HS-27A (cell line): ENCODE results near the gene CMPK2.
"Not testable (repeated sequence)": the region's sequence is repeated elsewhere in the genome, so short reads cannot be mapped to it uniquely, and the experiment has no call there.

Experiments
- DNase-seq: peaks from one replicate; pipeline ENCODE4 v3.0.0-alpha.2; 2012; ENCODE audit warnings: low read depth, missing footprints

The CMPK2 gene

DNA sequence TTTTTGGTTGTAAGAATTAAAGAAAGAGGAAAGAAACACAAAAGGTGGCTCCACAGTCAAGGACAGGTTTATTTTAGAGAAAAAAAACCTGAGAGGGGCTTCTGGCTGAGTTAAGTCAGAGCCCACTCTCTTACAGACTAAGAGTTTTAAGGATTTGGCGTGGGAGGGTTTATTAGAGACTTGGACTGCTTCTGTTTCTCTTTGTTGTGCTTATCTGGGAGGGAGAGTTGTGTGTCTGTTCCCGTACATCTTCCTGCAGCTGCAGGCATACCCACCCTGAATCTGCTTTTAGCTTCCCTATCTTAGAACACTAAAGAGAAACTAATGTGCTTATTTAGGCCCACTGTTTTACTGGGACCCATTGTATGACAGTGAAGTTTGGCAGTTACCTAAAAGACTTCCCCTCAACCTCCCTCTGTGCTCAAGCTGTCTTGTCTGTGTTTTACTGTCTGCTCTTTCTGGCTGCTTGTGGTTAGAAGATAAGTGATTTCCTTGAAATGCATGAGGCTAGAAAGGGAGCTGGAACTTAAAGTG lies 14.6 kb upstream of the CMPK2 start:
- no peak for DNase-seq

DNA sequence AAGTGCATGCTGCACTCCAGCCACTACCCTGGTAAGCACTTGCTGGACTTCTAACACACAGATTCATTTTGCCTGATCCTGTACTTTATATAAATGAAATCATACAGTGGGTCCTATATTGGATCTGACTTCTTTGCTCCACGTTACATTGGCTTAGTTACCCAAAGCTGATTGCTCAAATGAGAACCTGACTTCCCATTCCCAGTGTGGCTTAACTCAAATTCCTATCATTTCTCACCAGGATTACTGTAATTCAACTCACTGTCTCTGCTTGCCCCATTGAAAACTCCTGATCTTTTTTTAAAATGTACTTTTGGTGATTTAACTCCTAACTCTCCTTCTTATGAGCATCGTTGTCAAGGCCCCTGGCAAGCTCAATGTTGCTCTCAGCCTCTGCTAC lies 13.3 kb upstream of the CMPK2 start:
- DNase-seq, result no peak

GRCh38 chr2:6878549-6878948 lies 12.8 kb upstream of the CMPK2 start:
- DNase-seq, result no peak

GRCh38 chr2:6877402-6878304 lies 11.9 kb upstream of the CMPK2 start, which contains the start of gene RSAD2:
TSS of gene RSAD2 (plus strand) at chr2:6877777. CDS start at chr2:6877801, 24 bp downstream.
- DNase-seq, result no peak

GRCh38 chr2:6876309-6876708 lies 10.6 kb upstream of the CMPK2 start:
- no peak for DNase-seq

DNA sequence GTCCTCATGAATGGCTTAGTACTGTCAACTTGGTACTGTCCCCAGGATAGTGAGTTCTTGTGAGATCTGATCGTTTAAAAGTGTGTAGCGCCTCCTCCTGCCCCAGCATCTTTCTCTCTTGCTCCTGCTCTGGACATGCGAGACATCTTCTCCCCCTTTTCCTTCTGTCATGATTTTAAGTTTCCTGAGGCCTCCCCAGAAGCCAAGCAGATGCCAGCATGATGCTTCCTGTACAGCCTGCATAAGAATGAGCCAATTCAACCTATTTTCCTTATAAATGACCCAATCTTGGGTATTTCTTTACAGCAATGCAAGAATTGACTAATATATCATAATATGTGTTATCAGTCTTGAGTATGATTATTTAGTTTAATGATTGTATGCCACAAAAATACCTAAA lies 8.3 kb upstream of the CMPK2 start:
- DNase-seq, result no peak

GRCh38 chr2:6872394-6872793 lies 6.7 kb upstream of the CMPK2 start:
- no peak for DNase-seq

GRCh38 chr2:6866982-6867381 lies 1.3 kb upstream of the CMPK2 start:
- DNase-seq, result no peak

GRCh38 chr2:6866275-6866671 lies 566 bp upstream of the CMPK2 start:
- DNase-seq, result no peak

DNA sequence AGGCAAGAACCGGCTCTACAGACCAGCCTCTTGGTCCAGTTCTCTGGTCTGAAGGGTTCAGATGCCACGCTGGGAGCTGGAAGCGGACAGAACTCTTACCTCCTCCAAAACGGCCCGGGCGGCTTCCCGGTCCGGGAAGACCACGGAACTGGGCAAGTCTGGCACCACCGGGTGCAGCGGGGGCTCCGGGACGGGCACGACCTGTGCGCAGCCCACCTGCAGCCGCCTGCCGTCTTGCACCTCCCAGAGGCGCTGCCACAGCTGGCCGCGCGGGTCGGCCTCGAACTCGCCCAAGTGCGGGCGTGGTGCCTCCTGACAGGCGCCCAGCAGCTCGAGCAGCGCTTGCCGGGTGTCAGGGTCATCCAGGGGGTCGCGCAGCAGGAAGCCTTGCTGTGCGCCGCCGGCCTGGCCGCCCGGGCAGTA lies 773 bp downstream of the CMPK2 start:
- no peak for DNase-seq

- DNase-seq, result no peak
Measured at GRCh38 chr2:6864231-6864754, 1.4 kb downstream of the CMPK2 start.

DNA sequence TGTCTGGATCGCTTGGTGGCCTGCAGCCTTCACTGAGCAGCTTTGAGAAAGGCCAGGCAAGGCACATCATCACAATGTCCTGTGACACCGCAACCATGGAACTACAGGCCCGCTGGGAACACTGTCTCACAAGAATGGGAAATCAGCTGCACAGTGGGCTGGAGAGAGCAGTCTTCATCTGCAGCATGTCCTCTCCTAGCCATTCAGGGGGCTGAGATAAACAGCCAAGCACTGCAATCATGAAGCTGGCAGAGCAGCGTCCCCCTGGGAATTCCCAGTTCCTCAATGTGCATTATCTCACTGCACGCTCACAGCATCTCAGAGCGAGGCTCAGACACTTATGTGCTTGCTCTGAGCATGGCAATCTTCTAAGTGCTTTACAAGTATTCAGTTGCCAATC lies 1.9 kb downstream of the CMPK2 start:
- DNase-seq, result no peak

GRCh38 chr2:6860296-6860695 lies 5.4 kb downstream of the CMPK2 start:
- no peak for DNase-seq

DNA sequence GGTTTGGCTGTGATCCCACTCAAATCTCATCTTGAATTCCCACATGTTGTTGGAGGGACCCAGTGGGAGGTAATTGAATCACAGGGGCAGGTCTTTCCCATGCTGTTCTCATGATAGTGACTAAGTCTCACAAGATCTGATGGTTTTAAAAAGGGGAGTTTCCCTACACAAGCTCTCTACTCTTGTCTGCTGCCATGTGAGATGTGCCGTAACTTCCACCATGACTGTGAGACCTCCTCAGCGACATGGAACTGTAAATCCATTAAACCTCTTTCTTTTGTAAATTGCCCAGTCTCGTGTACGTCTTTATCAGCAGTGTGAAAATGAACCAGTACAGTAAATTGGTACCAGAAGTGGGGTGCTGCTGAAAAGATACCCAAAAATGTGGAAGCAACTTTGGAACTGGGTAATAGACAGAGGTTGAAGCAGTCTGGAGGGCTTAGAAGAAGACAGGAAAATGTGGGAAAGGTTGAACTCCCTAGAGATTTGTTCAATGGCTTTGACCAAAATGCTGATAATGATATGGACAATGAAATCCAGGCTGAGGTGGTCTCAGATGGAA lies 7.2 kb downstream of the CMPK2 start:
- not testable (repeated sequence) for DNase-seq

DNA sequence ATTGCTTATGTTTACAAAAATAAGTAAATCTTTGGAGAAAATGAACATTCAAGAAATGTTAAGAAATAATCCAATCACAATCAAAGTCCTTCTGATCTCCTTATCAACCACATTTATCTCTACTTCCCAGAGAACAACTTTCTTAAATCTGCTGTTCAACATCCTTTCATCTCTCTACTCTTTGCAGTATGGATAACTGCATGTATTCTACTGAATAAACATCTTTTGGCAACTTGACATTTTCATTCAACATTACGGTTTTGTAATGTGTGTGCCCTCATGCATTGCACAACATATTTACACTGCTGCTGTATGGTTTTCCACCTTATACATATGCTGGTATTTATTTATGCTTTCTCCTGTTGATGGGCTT lies 9.2 kb downstream of the CMPK2 start:
- no peak for DNase-seq

GRCh38 chr2:6855860-6856547 lies 9.7 kb downstream of the CMPK2 start:
- DNase-seq, result no peak

GRCh38 chr2:6854416-6854815 lies 11.3 kb downstream of the CMPK2 start:
- no peak for DNase-seq

GRCh38 chr2:6852195-6852594 lies 13.5 kb downstream of the CMPK2 start:
- no peak for DNase-seq

- no peak for DNase-seq
Measured at GRCh38 chr2:6846967-6847681, 18.6 kb downstream of the CMPK2 start.

DNA sequence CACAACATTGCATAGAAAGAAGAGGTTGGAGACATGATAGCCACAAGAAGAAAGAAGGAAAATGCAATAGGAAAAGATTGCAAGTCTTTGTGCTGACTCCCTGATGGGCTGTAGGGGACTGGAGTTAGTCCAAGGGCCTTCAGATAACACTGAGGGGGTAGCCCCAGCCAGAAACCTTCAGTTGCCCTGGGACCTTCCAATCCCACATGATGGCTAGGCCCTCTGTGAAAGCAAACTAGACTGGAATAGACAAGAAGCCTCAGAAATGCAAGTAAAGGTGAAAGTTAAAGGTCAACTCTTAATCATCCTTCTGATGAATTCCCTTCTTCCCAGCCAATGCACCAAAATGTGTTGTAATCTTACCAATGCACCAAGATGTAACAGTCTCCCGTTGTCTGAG lies 19.2 kb downstream of the CMPK2 start:
- no peak for DNase-seq

DNA sequence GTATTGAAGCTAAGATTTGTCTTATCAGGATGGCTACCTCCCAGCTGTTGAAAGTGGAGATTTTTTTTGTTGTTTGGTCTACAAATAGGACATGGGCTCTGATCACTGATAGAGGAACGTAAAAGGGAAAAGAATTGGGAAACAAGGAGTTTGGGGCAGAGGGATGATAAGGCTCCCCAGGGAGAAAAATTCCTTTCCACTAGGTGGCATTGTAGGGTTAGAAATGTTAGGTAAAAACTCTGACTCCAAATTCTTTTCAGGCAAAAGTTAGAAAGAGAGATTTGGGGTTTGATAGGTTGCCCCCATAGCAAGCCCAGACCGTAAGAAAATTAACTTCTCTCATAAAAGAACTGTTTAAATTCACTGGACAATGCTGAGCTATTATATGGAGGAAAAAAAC lies 19.8 kb downstream of the CMPK2 start:
- no peak for DNase-seq

DNA sequence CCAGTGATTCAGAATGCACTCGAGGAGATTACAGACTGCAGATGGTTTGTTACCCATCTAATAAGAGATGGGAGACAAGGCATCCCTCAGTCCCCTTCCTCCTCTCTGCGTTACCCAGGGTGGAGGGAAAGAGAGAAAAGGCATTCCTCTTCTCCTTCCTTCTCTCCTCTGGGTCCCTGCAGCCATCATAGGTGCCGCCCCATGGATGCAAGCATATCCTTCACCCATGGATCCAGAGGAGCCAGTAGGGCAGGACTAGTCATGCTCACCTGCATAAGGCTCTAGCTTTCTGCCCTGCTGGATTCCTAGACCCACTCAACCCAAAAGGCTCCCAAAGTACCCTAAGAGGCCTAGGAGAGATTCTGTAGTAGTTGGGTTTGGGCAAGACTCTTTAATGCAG lies 20.4 kb downstream of the CMPK2 start:
- DNase-seq, result no peak
